Dendritic cell treated with granulocyte-macrophage colony-stimulating factor and Interleukin-4, amounts not matched to agents 40 ng/mL and 50 ng/mL, for 4 days (primary cell): ENCODE measurements around the gene VAPB.
"Not testable (repeated sequence)": the region's sequence is repeated elsewhere in the genome, so short reads cannot be mapped to it uniquely, and the experiment has no call there.

Source experiments
- H3K27ac Mint-ChIP-seq: one replicate; pipeline ENCODE4 v1.8.0; 2022; ENCODE audit warnings: mild to moderate bottlenecking, mixed read lengths
- H3K27me3 Mint-ChIP-seq: one replicate; pipeline ENCODE4 v1.8.0; 2022; ENCODE audit warnings: mild to moderate bottlenecking, mixed read lengths
- H3K36me3 Mint-ChIP-seq: one replicate; pipeline ENCODE4 v1.8.0; 2022; ENCODE audit warnings: low read depth, mixed read lengths
- H3K4me1 Mint-ChIP-seq: one replicate; pipeline ENCODE4 v1.8.0; 2022; ENCODE audit warnings: low read depth, mixed read lengths
- H3K4me3 Mint-ChIP-seq: one replicate; pipeline ENCODE4 v1.8.0; 2022; ENCODE audit warnings: mild to moderate bottlenecking, moderate library complexity, mixed read lengths
- H3K9me3 Mint-ChIP-seq: one replicate; pipeline ENCODE4 v1.8.0; 2022; ENCODE audit warnings: mixed read lengths
- intact Hi-C: fragments of 100-400 bp; cut with micrococcal nuclease; formaldehyde crosslinking; loops from one replicate; pipeline ENCODE4 v1.15.0; 2022

Gene VAPB

DNA sequence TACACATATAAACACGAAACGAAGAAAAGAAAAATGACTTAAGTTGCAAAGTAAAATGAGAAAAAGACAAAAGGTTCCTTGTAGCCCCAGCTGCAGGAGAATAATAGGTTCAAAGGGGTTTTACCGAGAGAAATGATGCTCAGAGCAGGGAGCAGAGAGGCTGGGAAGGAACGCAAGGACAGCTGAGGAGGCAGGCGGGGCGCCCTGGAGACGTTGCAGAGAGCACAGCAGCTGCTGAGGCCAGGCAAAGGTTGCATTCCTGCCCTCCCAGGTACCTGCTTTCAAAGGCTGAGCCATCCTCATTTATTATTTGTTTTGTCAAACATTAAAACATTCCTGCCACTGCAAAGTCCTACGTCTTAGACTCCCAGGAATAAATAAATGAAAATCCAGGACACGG, 16.2 kb upstream of the VAPB start:
- intact Hi-C loops = no loop called here
- Mint-ChIP-seq H3K36me3 (peaks cover 15% of the 10 kb centered on the region), H3K27ac (no peak overlapping the region), H3K27me3 (peaks cover 14% of the 10 kb centered on the region), H3K4me1 (peaks cover 18% of the 10 kb centered on the region), H3K9me3 (no peaks in the 10 kb centered on the region), H3K4me3 (no peak overlapping the region)

DNA sequence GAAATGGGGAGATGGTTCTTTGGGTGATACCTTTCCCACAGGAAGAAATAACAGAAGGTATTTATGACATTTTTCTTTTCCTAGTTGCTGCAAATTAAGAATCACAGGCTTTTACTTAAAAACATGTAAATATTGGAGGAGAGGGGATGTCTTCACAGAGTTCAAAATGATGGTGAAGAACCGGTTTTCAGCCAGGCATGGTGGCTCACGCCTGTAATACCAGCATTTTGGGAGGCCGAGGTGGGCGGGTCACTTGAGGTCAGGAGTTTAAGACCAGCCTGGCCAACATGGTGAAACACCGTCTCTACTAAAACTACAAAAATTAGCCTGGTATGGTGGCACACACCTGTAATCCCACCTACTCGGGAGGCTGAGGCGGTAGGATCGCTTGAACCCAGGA, 15.7 kb upstream of the VAPB start:
- peaks cover 14% of the 10 kb centered on the region for H3K36me3 Mint-ChIP-seq
- H3K9me3 Mint-ChIP-seq, H3K4me3 Mint-ChIP-seq, intact Hi-C loops, H3K27ac Mint-ChIP-seq: not testable (repeated sequence)
- H3K4me1 Mint-ChIP-seq = peaks cover 18% of the 10 kb centered on the region
- peaks cover 19% of the 10 kb centered on the region for H3K27me3 Mint-ChIP-seq

DNA sequence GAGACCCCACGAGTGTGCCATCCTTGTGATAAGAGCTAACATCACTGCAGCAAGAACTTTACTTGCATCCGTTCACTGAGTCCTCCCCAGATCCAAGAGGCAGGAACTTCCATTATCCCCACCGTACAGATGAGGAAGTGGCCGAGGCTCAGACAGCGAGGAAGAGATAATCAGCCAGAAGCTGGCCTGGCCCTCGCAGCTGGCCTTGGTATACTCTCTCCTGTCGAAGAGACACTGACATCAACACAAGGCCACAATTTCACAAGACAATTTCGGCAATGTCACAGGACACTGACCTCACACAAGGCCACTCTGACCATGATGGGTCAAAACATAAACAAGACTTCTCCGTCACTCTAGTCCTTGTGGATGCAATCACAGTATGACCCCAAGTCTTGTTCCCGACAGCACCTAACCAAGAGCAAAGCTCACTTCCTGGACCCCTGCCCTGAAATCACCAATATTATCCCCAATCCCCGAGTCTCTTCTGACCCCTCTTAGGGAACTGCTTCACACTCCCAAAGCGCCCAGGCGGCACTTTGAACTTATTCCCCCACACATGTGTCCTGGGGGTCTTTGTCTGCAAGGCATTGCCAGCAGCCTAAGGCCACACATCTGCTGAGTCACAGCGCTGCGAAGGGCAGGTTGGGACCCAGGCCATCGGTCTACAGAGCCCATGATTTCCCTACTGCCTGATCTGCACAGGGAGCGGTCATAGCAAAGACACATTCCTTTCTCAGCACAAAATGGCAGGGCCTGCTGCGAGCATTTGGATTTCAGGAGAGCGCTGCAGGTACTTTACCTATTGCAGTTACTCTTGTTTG, 14.8 kb upstream of the VAPB start:
- no peaks in the 10 kb centered on the region for H3K9me3 Mint-ChIP-seq
- no peak overlapping the region for H3K4me3 Mint-ChIP-seq
- intact Hi-C loops = no loop called here
- peaks cover 18% of the 10 kb centered on the region for H3K4me1 Mint-ChIP-seq
- H3K27me3 Mint-ChIP-seq = peaks cover 19% of the 10 kb centered on the region
- peak overlapping the region; percentile 46 for H3K27ac Mint-ChIP-seq
- H3K36me3 Mint-ChIP-seq = peaks cover 5% of the 10 kb centered on the region

DNA sequence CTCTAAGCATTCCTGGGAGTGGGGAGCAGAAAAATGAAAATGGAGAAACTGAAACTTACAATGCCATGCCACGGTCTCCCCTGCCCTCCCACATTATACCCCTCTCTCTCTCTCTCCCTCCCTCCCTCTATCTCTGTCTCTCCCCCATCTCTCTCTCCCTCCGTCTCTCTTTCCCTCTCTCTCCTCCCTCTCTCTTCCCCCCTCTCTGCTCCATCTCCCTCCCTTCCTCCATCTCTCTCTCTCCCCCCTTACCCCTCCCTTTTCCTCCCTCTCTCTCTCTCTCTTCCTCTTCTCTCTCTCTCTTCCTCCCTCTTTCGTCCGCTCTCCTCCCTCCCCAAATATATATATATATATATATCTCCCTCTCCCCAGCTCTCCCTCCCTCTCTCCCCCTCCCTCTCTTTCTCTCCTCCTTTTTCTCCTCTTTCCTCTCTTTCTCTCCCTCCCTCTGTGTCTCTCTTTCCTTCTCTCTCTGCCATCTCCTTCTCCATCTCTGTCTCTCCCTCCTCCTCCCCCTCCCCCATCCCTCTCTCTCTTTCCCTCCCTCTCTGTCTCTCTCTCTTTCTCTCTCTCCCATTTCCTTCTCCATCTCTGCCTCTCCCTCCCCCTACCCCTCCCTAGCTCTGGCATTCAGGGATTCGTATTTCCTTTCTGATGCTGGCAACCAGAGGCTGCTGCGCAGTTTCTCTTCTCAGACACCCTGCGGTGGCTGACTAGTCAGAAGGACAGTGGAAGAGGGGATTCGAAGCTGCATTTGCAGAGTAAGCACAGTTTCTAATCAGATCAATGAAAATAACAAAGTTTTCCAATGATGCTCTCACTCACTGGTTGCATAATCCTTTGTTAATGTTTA, 13.9 kb upstream of the VAPB start:
- no peaks in the 10 kb centered on the region for H3K9me3 Mint-ChIP-seq
- H3K27me3 Mint-ChIP-seq = peaks cover 19% of the 10 kb centered on the region
- no peaks in the 10 kb centered on the region for H3K36me3 Mint-ChIP-seq
- no peak overlapping the region for H3K4me3 Mint-ChIP-seq
- H3K4me1 Mint-ChIP-seq = peaks cover 18% of the 10 kb centered on the region
- intact Hi-C loops = no loop called here
- H3K27ac Mint-ChIP-seq = peak overlapping the region; percentile 46

DNA sequence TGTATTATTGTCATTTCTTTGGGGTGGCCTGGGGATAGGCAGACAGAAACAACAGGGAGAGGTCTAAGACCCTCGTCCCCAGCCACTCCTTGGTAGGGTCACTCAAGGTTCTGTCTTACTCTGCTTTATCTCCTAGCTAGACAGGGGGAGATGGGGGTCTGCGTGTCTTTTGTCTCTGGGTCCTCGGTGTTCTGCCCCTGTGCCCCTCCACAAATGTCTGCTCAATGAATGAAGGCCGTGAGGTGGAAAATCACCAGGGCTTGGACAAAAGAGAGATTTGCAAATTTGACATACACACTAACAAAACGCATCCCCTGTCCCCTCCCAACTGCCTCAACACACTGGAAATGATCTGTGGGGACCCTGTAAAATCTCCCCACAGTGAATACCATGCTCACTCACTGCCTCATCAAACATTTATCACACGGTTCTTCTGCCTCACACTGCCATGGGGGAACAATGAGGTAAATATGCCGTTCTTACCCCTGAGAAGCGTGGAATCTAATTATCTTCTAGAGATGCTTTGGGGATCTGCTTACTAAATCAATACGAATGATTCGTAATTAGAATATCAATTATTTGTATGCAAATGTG, 13.2 kb upstream of the VAPB start:
- intact Hi-C loops = no loop called here
- Mint-ChIP-seq H3K27me3 (peaks cover 21% of the 10 kb centered on the region), H3K4me1 (peaks cover 18% of the 10 kb centered on the region), H3K36me3 (no peaks in the 10 kb centered on the region), H3K4me3 (no peak overlapping the region), H3K9me3 (peaks cover 4% of the 10 kb centered on the region), H3K27ac (no peak overlapping the region)

DNA sequence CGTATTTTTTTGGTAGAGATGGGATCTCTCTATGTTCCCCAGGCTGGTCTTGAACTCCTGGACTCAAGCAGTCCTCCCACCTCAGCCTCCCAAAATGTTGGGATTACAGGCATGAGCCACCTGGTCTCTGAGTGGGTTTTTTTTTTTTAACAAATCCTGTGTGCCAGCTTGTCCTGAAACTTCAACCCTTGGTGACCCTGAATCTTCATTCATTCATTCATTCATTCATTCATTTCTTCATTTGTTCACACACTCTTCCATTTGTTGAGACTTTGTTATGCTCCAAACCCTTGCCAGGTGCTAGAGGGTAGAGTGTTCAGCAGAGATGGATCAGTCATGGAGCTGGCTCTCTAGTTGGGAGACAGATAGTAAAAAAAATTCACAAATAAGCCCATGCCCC, 12.0 kb upstream of the VAPB start:
- intact Hi-C loops = no loop called here
- H3K36me3 Mint-ChIP-seq = no peaks in the 10 kb centered on the region
- H3K4me3 Mint-ChIP-seq = no peak overlapping the region
- peaks cover 16% of the 10 kb centered on the region for H3K9me3 Mint-ChIP-seq
- H3K27ac Mint-ChIP-seq = no peak overlapping the region
- H3K4me1 Mint-ChIP-seq = peaks cover 18% of the 10 kb centered on the region
- peaks cover 25% of the 10 kb centered on the region for H3K27me3 Mint-ChIP-seq

DNA sequence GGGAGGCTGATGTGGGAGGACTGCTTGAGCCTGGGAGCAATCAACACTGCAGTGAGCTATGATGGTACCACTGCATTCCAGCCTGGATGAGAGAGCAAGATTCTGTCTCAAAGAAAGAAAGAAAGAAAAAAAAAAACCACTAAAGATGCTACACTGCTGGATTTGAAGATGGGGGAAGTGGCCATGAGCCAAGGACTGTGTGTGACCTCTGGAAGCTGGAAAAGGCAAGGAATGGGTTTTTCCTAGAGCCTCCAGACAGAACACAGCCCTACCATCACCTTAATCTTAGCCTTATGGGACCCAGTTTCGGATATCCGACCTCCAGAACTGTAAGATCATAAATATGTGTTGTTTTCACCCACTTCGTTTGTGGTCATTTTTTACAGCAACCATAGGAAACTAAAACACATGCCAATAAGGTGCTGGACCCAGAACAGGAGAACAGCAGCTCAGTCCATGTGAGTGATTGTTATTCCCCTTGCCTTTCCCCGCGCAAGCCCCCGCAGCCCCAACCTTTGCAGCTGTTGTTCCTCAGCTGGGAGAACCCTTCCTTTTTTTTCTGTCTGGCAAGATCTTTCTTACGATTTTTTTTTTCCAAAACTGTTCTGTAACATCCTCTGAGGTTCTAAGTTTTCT, 11.1 kb upstream of the VAPB start:
- Mint-ChIP-seq H3K4me1 (peaks cover 18% of the 10 kb centered on the region), H3K27me3 (peaks cover 26% of the 10 kb centered on the region), H3K4me3 (no peak overlapping the region), H3K27ac (no peak overlapping the region), H3K9me3 (peaks cover 21% of the 10 kb centered on the region), H3K36me3 (no peaks in the 10 kb centered on the region)
- intact Hi-C loops = no loop called here

DNA sequence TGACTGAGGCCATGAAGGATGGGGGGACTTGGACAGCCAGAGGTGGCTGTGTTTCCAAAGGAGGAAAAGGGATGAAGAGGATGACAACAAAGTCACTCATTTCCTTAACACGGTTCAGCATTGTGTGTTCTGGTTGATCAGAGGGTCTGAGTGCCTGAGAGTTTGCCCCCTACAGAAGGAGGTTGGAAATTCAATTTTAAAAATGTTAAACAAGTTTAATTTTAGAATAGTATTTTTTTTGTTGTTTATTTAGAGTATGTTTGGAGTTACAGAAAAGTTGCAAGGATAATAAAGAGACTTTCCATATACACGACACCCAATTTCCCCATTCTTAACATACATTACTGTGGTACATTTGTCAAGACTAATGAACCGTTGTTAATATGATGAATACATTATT, 10.3 kb upstream of the VAPB start:
- intact Hi-C loops = no loop called here
- Mint-ChIP-seq H3K4me3 (no peak overlapping the region), H3K4me1 (peaks cover 17% of the 10 kb centered on the region), H3K9me3 (peaks cover 21% of the 10 kb centered on the region), H3K27me3 (peaks cover 29% of the 10 kb centered on the region), H3K27ac (no peak overlapping the region), H3K36me3 (no peaks in the 10 kb centered on the region)

DNA sequence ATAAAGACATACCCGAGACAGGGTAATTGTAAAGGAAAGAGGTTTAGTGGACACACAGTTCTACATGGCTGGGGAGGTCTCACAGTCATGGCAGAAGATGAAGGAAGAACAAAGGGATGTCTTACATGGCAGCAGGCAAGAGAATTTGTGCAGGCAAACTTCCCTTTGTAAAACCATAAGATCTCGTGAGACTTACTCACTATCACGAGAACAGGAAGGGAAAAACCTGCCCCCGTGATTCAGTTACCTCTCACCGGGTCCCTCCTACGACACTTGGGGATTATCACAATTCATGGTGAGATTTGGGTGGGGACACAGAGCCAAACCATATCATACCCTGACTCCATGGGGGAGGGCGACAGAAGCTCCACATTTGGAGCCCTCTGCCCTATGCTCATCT, 7.4 kb upstream of the VAPB start:
- no peak overlapping the region for H3K27ac Mint-ChIP-seq
- H3K4me1 Mint-ChIP-seq = no peaks in the 10 kb centered on the region
- H3K27me3 Mint-ChIP-seq = peaks cover 34% of the 10 kb centered on the region
- H3K4me3 Mint-ChIP-seq = no peak overlapping the region
- H3K36me3 Mint-ChIP-seq = no peaks in the 10 kb centered on the region
- intact Hi-C loops = no loop called here
- H3K9me3 Mint-ChIP-seq = peaks cover 21% of the 10 kb centered on the region

DNA sequence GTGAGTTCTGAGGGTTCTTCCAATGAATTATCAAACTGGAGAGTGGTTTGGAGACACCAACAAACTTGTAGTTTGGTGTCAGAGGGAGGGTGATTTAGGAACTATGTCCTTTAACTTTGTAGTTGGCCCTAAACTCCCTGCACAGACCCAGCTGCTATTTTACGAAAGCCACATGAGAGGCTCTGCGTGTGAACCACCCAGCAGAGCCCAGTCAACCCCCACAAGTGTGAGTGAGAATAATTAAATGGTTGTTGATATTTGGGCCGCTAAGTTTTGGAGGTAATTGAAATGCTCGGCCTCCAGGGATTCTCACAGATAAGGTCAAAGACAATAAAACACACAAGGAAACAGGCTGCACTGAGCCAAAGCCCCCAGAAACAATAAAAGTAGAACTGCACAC, 6.9 kb upstream of the VAPB start:
- Mint-ChIP-seq H3K27me3 (peaks cover 38% of the 10 kb centered on the region), H3K9me3 (peaks cover 21% of the 10 kb centered on the region), H3K4me1 (no peaks in the 10 kb centered on the region), H3K4me3 (no peak overlapping the region), H3K27ac (no peak overlapping the region), H3K36me3 (no peaks in the 10 kb centered on the region)
- intact Hi-C loops = no loop called here

DNA sequence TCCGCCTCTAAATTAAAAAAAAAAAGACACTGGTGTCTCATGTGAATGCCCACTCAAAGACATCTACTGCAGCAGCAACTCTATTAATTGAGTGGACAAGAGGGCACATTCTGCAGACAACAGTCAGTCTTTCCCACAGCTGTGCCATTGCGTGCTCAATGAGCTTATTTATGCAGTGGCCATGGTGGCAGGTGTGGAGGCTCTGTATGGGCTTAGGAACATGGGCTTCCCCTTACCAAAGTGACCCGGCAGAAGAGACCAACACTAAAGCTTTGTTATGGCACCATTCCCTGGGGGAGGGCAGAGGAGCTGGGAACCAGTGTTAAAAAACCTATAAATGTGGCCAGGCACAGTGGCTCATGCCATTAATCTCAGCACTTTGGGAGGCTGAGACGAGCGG, 4.2 kb upstream of the VAPB start:
- peaks cover 21% of the 10 kb centered on the region for H3K9me3 Mint-ChIP-seq
- H3K27ac Mint-ChIP-seq = no peak overlapping the region
- H3K27me3 Mint-ChIP-seq = peaks cover 29% of the 10 kb centered on the region
- peaks cover 4% of the 10 kb centered on the region for H3K36me3 Mint-ChIP-seq
- H3K4me3 Mint-ChIP-seq = no peak overlapping the region
- peaks cover 2% of the 10 kb centered on the region for H3K4me1 Mint-ChIP-seq
- intact Hi-C loops = no loop called here

DNA sequence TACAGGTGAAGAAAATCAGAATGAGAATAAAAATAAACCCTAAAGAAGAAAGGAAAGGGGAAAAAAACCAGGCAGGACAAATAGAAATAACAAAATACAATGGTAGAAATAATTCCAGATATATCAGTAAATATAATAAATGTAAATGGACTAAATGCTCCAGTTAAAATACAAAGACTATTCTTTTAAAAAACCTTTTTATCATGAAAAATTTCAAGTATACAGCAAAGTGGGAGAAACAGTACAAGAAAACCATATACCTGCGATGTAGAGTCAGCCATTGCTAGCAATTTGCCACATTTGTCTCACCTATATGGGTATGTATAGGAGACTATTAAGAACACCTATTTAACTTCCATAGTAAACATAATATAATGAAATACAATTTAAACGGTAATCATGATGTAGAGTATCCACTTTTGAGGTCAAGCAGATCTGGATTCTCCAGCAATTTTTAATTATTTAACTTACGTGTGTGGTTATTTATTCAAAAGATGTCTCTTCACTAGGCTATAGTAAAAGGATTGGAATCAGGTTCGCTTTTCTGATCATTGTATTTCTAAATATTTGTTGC, 914 bp upstream of the VAPB start:
- H3K27me3 Mint-ChIP-seq = peaks cover 22% of the 10 kb centered on the region
- no peak overlapping the region for H3K4me3 Mint-ChIP-seq
- H3K36me3 Mint-ChIP-seq = peaks cover 37% of the 10 kb centered on the region

DNA sequence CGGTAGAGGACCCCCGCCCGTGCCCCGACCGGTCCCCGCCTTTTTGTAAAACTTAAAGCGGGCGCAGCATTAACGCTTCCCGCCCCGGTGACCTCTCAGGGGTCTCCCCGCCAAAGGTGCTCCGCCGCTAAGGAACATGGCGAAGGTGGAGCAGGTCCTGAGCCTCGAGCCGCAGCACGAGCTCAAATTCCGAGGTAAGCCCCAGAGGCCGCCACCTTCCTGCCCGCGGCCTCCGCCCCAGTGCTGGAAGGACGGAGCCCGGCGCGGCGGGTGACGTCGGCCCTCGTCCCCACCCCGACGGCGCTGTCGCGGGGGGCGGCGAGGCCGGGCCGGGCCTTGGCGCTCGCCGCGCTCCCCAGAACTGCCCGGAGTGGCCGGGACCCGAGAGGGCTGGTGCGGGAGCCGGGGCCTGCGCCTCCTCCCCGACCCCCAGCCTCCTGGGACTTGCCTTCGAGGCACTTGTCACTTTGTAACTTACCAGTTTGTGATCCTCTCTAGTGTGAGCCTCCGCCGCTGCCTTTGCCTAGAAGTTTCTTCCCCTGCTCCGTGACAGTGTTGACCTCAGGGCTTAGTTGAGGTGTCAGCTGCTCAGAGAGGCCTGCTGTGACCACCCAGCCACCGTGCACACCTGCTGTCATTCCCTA, 417 bp downstream of the VAPB start:
- H3K27me3 Mint-ChIP-seq = peaks cover 15% of the 10 kb centered on the region
- peaks cover 47% of the 10 kb centered on the region for H3K36me3 Mint-ChIP-seq
- no peaks in the 10 kb centered on the region for H3K9me3 Mint-ChIP-seq
- intact Hi-C loops = loop anchor here (1.0 kb wide), 1 partner anchor 82 kb away; no protein-coding TSS in a partner anchor
- H3K4me1 Mint-ChIP-seq = peaks cover 47% of the 10 kb centered on the region
- H3K4me3 Mint-ChIP-seq = peak overlapping the region; percentile 87
- peak overlapping the region; percentile 92 for H3K27ac Mint-ChIP-seq

More for the DNA sequence above, 914 bp upstream of the VAPB start:
- intact Hi-C loops = no loop called here
- no peak overlapping the region for H3K27ac Mint-ChIP-seq
- no peaks in the 10 kb centered on the region for H3K9me3 Mint-ChIP-seq
- H3K4me1 Mint-ChIP-seq = peaks cover 35% of the 10 kb centered on the region
